Vagina (tissue), 2 donors: Measurements from ENCODE around the gene FTCDNL1.

Source experiments
- POLR2A ChIP-seq, 2 donors: fragments of 450-650 bp; IDR thresholded peaks; one replicate each; pipeline ENCODE4 v1.6.1; 2017; ENCODE audit warnings: antibody characterized with exemption in 2 of 2, mild to moderate bottlenecking in 2 of 2, moderate library complexity in 2 of 2
- POLR2AphosphoS5 ChIP-seq, 2 donors: sonication (generic); formaldehyde crosslinking; IDR thresholded peaks; one replicate each; pipeline ENCODE4 v1.9.0; 2017; ENCODE audit warnings: antibody characterized with exemption in 2 of 2, mild to moderate bottlenecking in 2 of 2, low read depth in 1 of 2; ENCODE audit not compliant: insufficient read depth in 1 of 2
- TF ChIP-seq, protein P1 (sequence below), 3 experiments: fragments of 450-650 bp in 2 of 3; fragments of 200-600 bp in 1 of 3; sonication (generic) in 1 of 3; IDR thresholded peaks; one replicate each; pipeline ENCODE4 v1.5.1; 2017 to 2019; ENCODE audit warnings: antibody characterized with exemption in 3 of 3, mild to moderate bottlenecking in 2 of 3, moderate library complexity in 2 of 3

DNA sequence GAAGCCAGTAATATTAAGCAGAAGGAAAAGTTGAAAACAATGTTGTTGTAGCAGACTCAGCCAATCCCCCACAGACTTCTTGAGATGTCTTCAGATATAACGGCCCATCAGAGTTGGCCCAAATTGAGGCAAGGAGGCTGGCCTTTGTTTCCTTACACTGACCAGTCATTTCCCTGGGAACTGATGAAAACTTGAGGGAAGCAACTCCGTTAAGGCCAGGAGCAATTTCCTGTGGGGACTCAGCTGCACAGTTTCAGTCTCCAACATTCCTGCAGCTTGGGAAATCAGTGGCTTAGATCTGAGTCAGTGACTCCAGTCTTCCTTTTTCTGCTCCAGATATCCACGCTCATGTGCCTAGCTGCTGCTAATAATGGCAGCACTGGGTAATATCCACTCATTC lies 75.7 kb downstream of the FTCDNL1 start:
- TF ChIP-seq, protein P1, sequence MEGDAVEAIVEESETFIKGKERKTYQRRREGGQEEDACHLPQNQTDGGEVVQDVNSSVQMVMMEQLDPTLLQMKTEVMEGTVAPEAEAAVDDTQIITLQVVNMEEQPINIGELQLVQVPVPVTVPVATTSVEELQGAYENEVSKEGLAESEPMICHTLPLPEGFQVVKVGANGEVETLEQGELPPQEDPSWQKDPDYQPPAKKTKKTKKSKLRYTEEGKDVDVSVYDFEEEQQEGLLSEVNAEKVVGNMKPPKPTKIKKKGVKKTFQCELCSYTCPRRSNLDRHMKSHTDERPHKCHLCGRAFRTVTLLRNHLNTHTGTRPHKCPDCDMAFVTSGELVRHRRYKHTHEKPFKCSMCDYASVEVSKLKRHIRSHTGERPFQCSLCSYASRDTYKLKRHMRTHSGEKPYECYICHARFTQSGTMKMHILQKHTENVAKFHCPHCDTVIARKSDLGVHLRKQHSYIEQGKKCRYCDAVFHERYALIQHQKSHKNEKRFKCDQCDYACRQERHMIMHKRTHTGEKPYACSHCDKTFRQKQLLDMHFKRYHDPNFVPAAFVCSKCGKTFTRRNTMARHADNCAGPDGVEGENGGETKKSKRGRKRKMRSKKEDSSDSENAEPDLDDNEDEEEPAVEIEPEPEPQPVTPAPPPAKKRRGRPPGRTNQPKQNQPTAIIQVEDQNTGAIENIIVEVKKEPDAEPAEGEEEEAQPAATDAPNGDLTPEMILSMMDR (IDR thresholded peaks at IDR 0.05): no peak
- TF ChIP-seq POLR2A (IDR thresholded peaks at IDR 0.05) (no peak), POLR2AphosphoS5 (IDR thresholded peaks at IDR 0.05; ENCODE audit: insufficient read depth in 1 of 2, low read depth in 1 of 2) (no peak)
